ENCODE results near the gene MEGF11.

Gene MEGF11

DNA sequence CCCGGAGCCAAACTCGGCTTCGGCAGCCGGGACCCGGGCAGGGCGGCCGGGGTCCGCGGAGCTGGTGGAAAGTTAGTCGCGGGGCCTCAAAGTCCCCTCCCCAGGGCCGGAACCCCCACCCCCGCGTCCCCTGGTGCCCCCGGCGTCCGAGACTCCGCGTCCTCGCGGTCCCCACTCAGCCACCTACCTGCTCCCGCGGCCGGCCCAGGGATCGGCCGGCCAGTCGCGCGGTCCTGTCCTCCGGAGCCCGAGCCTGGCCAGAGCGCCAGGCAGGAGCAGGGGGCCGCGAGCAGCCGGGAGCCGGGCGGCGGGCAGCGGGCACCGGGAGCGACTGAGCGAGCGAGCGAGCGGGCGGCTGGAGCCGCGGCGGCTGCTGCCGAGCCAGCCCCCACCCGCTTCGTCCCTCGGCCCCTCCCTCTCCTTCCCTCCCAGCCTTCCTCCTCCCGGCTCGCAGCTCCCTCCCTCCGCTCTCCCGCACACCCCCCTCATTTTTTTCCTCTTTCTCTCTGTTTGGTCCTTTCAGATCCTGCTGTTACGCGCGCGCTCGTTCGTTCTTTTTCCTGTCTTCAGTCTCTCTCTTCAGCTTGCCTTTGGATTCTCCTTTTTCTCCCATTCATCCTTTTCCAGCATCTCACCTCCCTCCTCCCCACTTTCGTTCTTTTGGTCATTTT is at the start of gene MEGF11:
TSS of gene MEGF11 (minus strand) at position 333 of the 671 bp plus-strand sequence. CDS start 125,347 bp downstream, outside the sequence.
- DNase-seq: peak; percentile 68

DNA sequence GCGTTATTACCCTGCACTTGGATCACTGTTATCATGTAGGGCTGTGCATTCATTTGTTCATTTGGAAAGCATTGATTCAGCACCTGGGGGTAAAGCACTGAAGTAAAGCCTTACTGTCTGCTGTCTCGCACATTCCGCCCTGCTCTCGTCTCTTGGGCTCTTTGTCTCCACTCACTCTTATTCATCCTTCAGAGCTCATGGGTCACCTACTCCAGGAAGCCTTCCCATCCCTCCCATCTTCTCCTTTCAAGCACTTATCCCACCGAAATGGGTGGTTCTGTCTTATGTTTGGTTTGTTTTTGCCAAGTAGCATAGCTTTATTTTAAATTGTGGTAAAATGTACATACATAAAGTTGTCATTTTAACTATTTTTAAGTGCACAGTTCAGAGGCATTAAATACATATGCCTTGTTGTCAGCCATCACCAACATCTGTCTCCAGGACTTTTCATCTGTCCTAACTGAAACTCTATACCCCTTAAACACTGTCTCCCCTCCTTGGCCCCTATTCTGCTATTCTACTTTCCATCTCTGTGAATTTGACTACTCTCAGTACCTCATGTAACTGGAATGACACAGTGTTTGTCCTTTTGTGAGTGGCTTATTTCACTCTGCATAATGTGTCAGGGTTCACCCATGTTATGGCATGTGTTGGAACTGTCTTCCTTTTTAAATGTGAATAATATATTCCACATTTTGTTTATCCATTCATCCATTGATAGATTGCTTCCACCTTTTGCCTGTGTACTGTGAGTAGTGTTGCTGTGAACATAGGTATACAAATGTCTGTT is 49.1 kb upstream of the MEGF11 start:
- no peak for DNase-seq

DNA sequence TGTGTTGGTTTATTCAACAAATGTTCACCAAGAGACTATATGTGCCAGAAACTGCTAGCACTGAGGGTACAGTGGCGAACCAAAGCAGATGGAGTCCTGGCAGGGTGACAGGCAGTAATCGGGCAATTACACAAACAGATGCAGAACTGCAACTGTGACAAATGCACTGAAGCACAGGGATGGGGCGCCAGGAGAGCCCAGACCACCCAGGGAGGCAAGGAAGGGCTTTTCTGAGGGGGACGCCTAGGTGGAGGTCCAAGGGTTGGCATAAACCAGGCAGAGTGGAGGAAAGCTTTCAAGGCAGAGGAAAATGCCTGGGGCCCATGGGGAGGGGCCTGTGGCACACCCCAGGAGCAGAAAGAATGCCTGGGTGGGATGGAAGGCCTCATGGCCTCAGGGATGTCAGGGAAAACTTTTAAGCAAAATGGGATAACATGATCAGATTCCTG is 45.3 kb upstream of the MEGF11 start:
- peak; percentile 57 for DNase-seq

DNA sequence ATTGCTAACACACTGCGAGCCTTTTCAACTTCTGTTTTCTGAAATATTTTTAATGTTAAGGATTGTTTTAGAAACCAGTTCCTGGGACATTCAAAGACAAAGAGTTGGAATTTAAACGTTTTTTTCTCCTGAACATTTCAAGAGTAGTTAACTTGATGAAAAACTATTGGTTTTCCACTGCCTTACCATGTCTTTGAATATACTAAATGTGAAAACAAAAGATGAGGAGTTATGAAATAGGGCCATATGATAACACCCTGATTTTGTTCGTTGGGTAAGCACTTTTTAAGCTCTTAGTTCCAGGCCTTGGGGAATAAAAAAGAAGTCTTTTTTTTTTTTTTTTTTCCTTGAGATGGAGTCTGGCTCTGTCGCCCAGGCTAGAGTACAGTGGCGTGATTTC is 42.6 kb upstream of the MEGF11 start:
- DNase-seq: no peak

DNA sequence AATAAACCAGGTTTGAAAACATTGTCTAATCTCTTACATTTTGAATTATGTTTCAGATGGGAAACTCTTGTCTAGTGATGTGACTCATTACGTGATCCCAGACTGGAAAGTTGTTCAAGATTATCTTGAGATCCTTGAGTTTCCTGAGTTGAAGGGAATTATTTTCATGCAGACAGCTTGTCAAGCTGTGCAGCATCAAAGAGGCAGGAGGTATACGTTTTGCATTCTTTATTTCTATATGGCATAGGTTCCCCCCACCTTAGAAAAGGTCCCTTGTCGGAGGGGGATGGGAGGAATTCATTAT is 41.3 kb upstream of the MEGF11 start:
- no peak for DNase-seq

DNA sequence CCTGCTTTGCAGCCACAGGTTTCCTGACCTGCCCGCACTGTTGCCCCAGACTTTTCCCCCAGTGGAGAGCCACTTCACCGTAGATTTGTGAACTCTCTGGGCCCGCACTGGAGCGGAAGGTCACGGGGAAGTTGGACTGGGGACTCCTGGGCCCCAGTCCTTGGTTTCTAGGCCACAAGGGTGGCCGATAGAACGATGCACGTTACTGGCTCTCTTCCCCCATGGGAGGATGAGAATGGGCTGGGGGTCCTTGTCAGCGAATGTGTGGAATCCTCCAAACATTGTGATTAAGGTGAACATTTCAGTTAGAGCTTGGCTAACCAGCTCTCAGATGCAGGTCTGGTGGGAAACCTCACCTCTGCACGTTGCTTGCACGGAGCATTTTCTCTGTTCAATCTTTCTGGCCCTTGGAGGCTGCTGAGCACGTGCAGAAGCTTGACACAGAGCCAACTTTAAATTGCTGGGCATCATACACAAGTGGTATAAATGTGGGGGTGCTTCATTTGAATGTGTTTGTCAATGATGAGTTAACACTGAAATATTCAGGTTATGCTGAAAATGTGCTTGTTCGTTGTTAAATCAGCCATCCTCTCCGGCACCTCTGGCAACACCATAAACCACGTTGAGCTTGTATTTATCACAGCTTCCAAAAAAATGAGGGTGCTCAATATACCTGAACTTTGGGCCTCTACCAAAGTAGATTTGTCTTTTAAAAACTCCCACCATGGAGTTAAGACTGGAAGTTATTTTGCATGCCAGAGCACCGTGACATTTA is 40.8 kb upstream of the MEGF11 start:
- peak; percentile 82 for DNase-seq

DNA sequence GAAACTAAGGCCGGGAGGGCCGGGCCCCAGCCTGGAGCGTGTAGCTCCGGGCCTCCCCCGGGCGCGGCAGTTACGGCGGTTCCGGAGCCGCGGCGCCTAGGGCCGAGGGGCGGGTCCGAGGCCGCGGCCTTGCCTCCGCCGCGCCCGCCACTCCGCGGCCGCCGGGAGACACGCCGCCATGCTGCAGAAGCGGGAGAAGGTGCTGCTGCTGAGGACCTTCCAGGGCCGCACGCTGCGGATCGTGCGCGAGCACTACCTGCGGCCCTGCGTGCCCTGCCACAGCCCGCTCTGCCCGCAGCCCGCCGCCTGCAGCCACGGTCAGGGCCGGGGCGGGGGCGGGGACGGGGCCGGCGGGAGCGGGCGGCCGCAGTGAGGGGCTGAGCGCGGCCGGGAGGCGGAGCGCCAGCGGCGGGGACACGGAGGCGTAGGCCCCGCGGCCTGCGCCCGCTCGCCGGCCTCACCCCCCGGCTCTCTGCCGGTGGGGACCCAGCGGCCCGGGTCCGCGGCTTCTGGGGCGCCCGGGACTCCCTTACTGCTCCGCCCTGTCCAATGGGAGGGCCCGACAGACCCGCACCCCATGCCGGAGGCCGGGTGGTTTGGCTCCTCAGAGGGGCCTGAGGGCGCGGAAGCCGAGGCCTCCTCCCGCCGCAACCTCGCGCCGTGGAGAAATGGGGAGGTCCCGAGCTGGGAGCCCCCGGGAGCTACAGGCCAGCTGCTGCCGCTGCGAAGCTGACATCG is 40.0 kb upstream of the MEGF11 start, which contains the start of gene DIS3L:
TSS of gene DIS3L (plus strand) at position 150 of the 738 bp plus-strand sequence. CDS start at position 179, 29 bp downstream.
- peak; percentile 76 for DNase-seq

DNA sequence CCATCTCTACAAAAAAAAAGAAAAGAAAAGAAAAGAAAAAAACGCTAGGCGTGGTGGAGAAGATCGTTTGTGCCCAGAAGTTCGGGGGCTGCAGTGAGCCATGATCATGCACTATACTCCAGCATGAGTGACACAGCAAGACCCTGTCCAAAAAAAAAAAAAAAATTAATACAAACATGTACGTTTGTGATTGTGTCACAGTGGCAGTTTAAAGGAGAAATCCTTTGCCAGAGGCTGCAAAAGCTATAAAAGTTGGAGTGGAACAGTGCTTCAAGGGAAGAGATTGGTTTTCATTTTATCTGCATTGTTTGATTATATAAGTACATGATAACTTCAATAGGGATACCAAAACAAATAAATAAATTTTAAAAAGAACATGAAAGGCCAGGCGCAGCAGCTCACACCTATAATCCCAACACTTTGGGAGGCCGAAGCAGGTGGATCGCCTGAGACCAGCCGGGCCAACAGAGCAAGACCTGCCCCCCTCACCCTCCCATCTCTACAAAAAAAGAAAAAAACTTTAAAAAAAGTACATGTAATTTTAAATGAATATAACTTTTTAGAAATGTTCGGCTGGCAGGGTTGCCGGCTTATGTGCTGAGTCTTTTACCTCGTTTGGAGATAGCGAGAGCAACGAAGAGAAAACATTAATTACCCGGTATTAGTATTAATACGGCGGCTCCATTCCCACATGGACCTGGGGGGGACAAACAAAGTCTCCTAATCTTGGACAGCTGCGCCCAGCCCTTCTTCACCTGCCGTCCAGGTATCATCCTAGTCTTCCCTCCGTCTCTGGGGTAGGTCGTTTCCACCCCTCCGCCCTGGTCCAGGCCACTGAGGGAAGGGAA is 39.2 kb upstream of the MEGF11 start:
- peak; percentile 76 for DNase-seq

DNA sequence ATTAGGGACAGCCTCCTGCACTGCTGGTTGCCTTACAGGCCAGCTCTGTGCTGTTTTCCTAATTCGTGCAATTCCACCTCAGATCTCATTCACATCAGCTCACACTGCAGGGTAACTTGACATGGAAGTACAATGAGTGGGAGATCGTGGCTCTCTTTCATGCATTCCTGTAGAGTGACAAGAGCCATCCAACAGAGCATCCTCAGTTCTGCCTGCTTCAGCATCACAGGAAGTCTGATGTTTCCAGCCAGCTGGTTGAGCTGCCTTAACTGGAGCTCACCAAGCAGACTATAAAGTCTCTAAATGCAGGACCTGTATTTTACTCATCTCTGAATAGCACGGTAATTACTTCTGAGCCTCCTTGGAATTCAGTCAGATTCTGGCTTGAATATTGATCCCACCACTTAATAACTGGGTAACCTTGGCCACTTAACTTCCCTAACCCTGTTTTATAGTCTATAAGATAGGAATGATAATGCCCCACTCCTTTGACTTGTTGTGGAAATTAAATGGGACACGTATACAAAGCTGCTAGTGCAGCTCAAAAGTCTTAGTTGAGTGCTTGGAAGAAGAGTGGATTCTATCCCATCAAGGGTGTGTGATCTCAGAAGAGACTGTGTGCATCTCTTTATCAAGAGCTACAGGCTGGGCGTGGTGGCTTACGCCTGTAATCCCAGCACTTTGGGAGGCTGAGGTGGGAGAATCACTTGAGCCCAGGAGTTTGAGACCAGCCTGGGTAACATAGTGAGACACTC is 38.4 kb upstream of the MEGF11 start:
- no peak for DNase-seq

DNA sequence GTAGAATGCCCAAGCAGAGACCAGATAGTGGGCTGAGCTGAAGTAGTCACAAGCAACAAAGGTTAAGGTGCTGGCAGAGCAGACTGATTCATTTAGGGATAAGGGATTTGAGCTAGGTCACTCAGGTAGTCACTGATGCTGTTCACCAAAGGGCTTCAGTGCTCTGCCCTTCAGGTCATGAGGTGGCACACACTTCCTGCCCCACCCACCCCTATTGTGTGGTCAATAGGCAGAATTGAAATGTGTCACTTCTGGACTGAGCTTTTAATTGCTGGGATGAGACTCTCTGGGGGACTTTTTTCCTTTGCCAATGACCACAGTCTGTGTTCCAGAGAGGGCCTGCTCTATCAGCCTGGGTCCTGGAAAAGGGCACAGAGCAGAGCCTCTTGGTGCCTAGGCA is 37.0 kb upstream of the MEGF11 start:
- DNase-seq: no peak

DNA sequence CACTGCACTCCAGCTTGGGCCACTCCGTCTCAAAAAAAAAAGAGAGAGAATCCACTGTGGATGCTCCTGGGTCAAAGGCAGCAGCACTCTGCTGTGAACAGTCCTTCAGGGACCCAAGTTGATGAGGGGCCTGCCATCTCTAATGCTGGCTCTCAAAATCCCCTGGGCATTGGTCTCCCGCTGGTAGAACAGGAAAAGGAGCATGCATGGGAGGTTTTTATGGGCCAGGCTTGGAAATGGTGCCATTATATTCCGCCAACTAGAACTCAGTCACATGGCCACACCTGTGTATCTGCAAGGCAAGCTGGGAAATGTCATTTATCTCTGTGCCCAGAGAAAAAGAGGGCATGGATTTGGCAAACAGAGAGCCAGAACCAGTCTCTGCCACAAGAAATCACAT is 36.5 kb upstream of the MEGF11 start:
- DNase-seq: no peak

DNA sequence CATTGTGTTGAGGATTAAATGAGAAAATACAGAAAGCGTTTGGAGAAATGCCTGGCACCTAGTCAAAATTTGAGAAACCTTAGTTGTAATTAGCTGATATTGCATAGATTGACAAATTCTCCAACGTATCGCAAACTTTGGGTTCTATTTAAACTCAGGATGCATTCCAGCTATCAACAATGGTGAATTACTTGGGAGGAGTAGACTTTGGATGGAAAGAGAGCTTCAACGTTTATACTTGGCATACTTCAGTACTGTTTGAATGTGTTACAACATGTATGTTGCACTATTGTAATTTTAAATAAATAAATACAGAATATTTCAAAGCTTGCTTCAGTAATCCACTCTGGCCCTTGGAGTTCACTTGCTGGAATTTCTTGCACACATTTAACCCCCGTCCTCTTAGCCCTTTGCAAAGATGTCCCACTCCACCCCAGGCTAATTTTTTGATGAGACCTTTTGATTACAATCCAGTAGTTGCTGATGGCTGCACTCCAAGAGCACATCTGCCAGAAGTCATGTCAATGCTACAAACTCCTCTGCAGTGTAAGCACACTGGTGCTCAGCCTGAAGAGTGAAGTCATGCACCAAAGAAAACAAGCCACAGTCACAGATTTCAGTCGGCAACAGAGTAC is 35.1 kb upstream of the MEGF11 start:
- DNase-seq: no peak

DNA sequence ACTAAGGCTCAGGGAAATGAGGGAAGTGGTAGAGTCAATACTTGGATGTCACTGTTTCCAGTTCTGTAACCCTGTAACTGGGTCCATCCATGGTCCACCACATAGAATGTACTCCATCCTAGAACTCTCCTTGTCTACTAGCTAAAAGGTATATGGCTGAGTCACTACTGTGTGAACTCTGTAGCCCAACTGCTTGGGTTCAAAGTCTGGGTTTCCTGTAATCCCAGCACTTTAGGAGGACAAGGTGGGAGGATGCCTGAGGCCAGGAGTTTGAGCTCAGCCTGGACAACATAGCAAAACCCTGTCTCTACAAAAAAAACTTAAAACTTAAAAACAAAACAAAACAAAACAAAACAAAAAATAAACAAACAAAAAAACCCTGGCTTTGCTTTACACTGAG is 34.5 kb upstream of the MEGF11 start:
- DNase-seq: no peak

DNA sequence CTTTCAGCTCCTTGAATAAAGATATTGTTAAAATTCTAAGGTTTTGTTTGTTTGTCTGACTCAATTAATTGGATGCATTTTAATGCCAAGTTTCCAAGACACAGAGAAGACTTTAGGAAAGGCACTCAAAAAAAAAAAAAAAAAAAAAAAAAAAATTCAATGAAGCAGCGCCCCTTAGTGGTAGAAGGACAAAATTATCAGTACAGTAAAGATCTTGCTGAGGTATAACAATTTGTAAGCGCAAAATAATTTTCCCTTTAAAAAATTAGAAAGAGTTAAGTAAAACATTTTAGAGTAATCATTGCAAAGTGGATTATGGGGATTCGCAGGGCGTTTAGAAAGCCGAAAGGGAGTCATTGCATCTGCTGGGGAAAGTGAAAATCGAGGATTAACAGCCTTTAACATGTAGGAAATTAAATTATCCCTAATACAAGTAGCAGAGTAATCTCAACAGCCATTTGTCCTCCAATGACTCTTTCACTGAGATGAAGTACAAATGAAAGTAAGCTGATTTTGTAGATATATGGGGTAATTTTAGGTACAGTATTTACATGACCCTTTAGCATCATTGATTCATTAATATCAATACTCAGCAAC is 34.0 kb upstream of the MEGF11 start:
- peak; percentile 82 for DNase-seq

DNA sequence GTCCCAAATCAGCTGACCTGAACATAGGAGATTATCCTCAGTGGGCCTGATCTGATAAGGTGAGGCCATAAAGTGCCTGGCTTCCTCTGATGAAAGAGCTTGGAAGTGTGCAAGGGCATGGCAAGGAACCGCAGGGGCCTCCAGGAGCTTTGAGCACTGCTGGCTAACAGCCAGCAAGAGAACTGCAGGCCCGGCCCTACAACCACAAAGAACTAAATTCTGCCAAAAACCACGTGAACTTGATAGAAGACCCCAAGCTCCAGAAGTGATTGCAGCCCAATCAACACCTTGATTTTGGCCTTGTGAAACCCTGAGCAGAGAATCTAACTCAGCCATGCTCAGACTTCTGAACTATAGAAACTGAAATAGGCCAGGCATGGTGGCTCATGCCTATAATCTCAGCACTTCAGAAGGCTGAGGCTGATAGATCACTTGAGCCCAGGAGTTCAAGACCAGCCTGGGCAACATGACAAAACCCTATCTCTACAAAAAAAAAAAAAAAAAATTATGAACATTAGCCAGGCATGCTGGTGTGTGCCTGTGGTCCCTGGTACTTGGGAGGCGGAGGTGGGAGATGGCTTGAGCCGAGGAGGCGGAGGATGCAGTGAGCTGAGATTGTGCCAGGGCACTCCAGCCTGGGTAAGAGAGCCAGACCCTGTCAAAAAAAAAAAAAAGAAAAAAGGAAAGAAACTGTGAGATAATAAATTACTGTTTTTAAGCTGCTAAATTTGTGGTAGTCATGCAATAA is 32.2 kb upstream of the MEGF11 start:
- no peak for DNase-seq

DNA sequence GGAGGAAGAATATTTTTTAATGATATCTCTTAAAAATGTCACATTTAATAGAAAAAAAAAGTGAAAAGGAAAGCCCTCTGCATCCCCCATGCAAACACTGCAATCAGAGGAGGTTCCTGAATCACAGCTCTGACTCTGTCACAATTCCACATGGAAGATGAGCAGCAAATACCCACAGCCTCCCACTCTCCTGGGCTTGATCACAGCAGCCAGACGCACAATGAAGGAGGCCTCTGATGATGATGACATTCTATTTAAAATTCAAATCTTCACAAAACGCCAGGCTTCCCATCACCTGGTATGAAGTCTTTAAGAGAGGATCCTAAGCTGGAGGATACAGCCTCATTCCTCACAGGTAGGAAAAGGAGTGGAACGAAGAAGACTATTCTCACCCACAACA is 30.7 kb upstream of the MEGF11 start:
- no peak for DNase-seq

DNA sequence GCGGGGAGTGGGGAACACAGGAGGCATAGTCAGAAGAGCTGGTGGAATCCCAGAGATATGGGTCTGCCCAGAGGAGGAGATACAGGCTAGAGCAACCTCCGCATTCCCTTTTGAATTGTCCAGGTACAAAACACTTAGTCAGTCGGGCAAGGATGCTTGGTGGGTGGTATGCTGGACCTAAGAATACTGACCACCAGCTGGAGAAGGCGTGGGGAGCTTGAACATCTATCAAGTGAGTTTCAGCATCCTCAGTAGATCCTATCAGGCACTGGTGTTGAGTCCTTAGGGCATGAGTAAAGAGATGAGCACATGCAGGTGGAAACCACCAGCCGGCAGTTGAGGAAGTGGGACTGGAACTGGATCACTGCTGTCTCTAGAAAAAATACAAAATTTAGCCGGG is 25.1 kb upstream of the MEGF11 start:
- DNase-seq: no peak

DNA sequence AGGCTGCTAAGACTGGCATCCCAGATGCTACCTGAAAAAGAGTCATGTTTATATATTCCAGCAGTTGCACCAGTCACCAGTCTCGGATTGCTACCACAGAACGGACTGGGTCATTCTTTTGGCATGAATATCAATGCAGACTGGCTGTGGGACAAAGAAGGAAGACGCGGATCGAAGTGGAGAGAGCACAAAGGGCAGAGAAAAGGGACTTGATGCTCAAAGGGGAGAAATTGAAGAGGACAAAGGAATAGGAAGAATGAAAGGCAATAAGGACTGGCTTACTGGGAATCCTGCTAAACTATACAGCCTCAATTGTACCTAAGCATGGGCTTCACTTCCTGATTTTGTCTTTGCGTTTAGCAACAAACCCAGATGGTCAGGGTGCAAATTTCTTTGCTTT is 24.5 kb upstream of the MEGF11 start:
- DNase-seq: no peak

DNA sequence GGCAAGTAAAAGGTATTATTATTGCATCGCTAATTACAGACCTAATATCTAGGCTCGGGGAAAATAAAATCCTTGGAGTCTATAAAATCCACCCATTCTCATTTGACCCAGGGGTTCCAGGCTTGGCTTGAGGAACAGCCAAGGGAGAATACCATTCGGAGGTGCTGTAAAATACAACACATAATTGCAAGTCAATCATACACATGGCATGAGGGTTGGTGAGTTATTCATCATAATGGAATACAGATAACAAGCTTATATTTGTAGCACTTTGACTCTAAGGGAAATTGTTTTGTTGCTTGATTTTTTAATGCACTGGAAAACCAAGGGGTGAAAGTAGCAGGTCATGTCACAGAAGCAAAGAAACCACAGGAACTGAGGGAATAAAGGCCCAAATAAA is 23.0 kb upstream of the MEGF11 start:
- DNase-seq: no peak

DNA sequence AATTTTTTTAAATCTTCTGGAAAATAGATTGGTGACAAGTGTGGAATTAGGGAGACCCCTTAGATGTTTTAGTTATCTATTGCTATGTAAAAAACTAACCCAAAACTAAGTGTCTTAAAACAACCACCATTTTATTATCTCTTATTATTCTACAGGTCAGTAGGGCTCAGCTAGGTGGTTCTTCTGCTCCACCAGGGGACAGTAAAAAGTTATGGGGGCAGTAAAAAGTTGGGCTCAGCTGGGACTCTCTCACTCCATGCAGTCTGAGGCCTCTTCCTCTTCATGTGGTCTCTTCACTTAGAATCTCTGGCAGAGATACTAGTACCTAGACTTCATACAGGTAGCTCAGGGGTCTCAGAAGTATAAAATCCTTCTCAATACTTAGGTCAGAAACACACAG is 21.8 kb upstream of the MEGF11 start:
- no peak for DNase-seq
